Fibroblast of upper back skin (primary cell): ENCODE results near the gene LRPAP1.
"Not testable (repeated sequence)": the region's sequence is repeated elsewhere in the genome, so short reads cannot be mapped to it uniquely, and the experiment has no call there.

Experiments
- DNase-seq: peaks from one replicate; pipeline ENCODE4 v3.0.0-alpha.2; 2013

LRPAP1 gene

GRCh38 chr4:3560465-3560864, 28.2 kb upstream of the LRPAP1 start:
- DNase-seq = not testable (repeated sequence)

- DNase-seq = not testable (repeated sequence)
Observed at GRCh38 chr4:3559381-3560290, 27.4 kb upstream of the LRPAP1 start.

GRCh38 chr4:3558514-3558836, 26.3 kb upstream of the LRPAP1 start:
- DNase-seq = not testable (repeated sequence)

- not testable (repeated sequence) for DNase-seq
Observed at GRCh38 chr4:3557676-3558513, 25.7 kb upstream of the LRPAP1 start.

GRCh38 chr4:3557088-3557492, 24.9 kb upstream of the LRPAP1 start:
- DNase-seq = not testable (repeated sequence)

GRCh38 chr4:3556244-3556867, 24.1 kb upstream of the LRPAP1 start:
- not testable (repeated sequence) for DNase-seq

- DNase-seq = not testable (repeated sequence)
Observed at GRCh38 chr4:3555459-3556070, 23.3 kb upstream of the LRPAP1 start.

GRCh38 chr4:3551366-3551765, 19.1 kb upstream of the LRPAP1 start:
- DNase-seq = not testable (repeated sequence)

- not testable (repeated sequence) for DNase-seq
Observed at GRCh38 chr4:3550792-3551325, 18.6 kb upstream of the LRPAP1 start.

- DNase-seq = not testable (repeated sequence)
Observed at GRCh38 chr4:3550041-3550440, 17.8 kb upstream of the LRPAP1 start.

- DNase-seq = not testable (repeated sequence)
Observed at GRCh38 chr4:3549694-3550001, 17.4 kb upstream of the LRPAP1 start.

GRCh38 chr4:3548991-3549693, 16.9 kb upstream of the LRPAP1 start:
- not testable (repeated sequence) for DNase-seq

GRCh38 chr4:3546721-3547120, 14.5 kb upstream of the LRPAP1 start:
- not testable (repeated sequence) for DNase-seq

- DNase-seq = not testable (repeated sequence)
Observed at GRCh38 chr4:3545351-3545750, 13.1 kb upstream of the LRPAP1 start.

- not testable (repeated sequence) for DNase-seq
Observed at GRCh38 chr4:3544259-3545025, 12.2 kb upstream of the LRPAP1 start.

GRCh38 chr4:3543415-3543814, 11.2 kb upstream of the LRPAP1 start:
- not testable (repeated sequence) for DNase-seq

GRCh38 chr4:3538906-3539305, 6.7 kb upstream of the LRPAP1 start:
- DNase-seq = not testable (repeated sequence)

GRCh38 chr4:3535812-3536211, 3.6 kb upstream of the LRPAP1 start:
- not testable (repeated sequence) for DNase-seq

GRCh38 chr4:3533423-3533820, 1.2 kb upstream of the LRPAP1 start:
- no peak for DNase-seq

- DNase-seq = no peak
Observed at GRCh38 chr4:3532751-3533422, 665 bp upstream of the LRPAP1 start.
